BE2C (cell line): ENCODE results near the gene MYO15B.

Source experiments
- DNase-seq: peaks from one replicate; pipeline ENCODE4 v3.0.0-alpha.2; 2020
- H3K27me3 ChIP-seq: fragments of 250-450 bp; sonication (Bioruptor Pico); 2 replicates; pipeline ENCODE4 v1.5.1; 2020; ENCODE audit warnings: mild to moderate bottlenecking
- H3K36me3 ChIP-seq: fragments of 250-450 bp; sonication (Bioruptor Pico); 2 replicates; pipeline ENCODE4 v1.5.1; 2020; ENCODE audit warnings: mild to moderate bottlenecking
- H3K4me1 ChIP-seq: fragments of 250-450 bp; sonication (Bioruptor Pico); 2 replicates; pipeline ENCODE4 v1.5.1; 2020
- H3K4me3 ChIP-seq: 2 replicates; pipeline ENCODE4 v1.5.1; 2011; ENCODE audit warnings: low read depth, low read length
- H3K9me3 ChIP-seq: fragments of 250-450 bp; sonication (Bioruptor Pico); 2 replicates; pipeline ENCODE4 v1.5.1; 2020
- CTCF ChIP-seq: IDR thresholded peaks from 2 replicates; pipeline ENCODE4 v1.5.1; 2012; ENCODE audit warnings: mild to moderate bottlenecking, low read depth, low read length

The MYO15B gene

GRCh38 chr17:75672011-75672410, 84.4 kb downstream of the MYO15B start:
- no peaks in the 10 kb centered on the region; the same call in 1 of the 2 replicates for H3K4me1 ChIP-seq
- H3K36me3 ChIP-seq: peaks cover 48% of the 10 kb centered on the region
- no peaks in the 10 kb centered on the region for H3K27me3 ChIP-seq
- DNase-seq: no peak
- H3K4me3 ChIP-seq: no peak overlapping the region
- H3K9me3 ChIP-seq: no peaks in the 10 kb centered on the region
- TF ChIP-seq CTCF: no peak

GRCh38 chr17:75673487-75673886, 85.9 kb downstream of the MYO15B start:
- peaks cover 54% of the 10 kb centered on the region for H3K36me3 ChIP-seq
- H3K9me3 ChIP-seq: no peaks in the 10 kb centered on the region
- TF ChIP-seq CTCF: no peak

More at GRCh38 chr17:75673487-75673886, 85.9 kb downstream of the MYO15B start:
- Histone ChIP-seq H3K4me3 (no peak overlapping the region), H3K4me1 (no peaks in the 10 kb centered on the region), H3K27me3 (no peaks in the 10 kb centered on the region)
- no peak for DNase-seq
